COR-L47 (cell line): Measurements from ENCODE around the gene NLRC5.

Experiments used
- DNase-seq: peaks from one replicate; lab custom pipeline; 2025; lab: John Stamatoyannopoulos, UW

NLRC5 gene

DNA sequence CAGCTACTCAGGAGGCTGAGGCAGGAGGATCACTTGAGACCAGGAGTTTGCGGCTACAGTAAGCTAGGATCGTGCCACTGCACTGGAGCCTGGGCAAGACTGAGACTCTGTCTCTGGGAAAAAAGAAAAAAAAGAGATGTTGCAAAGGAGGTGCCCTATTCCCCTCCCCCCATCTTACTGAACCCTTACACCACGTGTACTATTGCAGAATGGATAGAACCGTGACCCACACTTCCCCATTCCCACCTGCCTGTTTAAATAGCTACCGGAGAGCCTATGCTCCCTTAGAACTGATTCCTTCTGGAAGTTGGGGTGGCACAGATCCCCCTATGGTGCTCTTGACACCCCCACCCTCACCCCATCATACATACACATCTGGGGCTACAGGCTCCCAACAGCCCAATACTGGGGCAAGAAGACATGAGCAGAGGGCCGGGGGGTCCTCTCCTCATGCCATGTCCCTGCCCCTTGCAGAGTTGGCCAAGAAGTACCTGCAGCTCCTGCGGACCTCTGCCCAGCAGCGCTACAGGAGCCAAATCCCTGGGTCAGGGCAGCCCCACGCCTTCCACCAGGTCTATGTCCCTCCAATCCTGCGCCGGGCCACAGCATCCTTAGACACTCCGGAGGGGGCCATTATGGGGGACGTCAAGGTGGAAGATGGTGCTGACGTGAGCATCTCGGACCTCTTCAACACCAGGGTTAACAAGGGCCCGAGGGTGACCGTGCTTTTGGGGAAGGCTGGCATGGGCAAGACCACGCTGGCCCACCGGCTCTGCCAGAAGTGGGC, 35.7 kb downstream of the NLRC5 start:
- DNase-seq: no peak

DNA sequence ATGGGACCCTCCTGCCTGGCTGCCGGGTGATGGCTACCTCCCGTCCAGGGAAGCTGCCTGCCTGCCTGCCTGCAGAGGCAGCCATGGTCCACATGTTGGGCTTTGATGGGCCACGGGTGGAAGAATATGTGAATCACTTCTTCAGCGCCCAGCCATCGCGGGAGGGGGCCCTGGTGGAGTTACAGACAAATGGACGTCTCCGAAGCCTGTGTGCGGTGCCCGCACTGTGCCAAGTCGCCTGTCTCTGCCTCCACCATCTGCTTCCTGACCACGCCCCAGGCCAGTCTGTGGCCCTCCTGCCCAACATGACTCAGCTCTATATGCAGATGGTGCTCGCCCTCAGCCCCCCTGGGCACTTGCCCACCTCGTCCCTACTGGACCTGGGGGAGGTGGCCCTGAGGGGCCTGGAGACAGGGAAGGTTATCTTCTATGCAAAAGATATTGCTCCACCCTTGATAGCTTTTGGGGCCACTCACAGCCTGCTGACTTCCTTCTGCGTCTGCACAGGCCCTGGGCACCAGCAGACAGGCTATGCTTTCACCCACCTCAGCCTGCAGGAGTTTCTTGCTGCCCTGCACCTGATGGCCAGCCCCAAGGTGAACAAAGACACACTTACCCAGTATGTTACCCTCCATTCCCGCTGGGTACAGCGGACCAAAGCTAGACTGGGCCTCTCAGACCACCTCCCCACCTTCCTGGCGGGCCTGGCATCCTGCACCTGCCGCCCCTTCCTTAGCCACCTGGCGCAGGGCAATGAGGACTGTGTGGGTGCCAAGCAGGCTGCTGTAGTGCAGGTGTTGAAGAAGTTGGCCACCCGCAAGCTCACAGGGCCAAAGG, 36.8 kb downstream of the NLRC5 start:
- DNase-seq: no peak

DNA sequence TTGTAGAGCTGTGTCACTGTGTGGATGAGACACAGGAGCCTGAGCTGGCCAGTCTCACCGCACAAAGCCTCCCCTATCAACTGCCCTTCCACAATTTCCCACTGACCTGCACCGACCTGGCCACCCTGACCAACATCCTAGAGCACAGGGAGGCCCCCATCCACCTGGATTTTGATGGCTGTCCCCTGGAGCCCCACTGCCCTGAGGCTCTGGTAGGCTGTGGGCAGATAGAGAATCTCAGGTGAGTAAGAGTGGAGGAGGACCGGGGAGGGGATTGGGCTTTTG, 37.4 kb downstream of the NLRC5 start:
- DNase-seq: no peak

DNA sequence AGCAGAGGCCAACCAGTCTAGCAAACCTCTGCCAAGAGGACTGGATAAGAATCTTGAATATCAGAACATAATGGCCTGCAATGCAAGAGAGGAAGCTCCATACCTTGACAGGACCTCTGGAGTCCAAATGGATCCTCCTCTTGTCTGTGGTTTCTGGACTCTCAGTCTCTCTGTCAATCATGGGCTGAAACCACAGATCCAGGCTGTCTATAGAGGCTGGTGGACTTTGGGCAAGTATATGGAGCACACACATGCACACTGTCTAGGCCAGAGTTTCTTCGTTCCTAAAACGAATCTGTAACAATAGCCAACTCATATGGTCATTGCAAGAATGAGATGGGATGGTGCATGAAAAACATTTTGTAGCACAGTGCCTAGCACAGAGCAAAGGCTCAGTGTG, 37.7 kb downstream of the NLRC5 start:
- no peak for DNase-seq

DNA sequence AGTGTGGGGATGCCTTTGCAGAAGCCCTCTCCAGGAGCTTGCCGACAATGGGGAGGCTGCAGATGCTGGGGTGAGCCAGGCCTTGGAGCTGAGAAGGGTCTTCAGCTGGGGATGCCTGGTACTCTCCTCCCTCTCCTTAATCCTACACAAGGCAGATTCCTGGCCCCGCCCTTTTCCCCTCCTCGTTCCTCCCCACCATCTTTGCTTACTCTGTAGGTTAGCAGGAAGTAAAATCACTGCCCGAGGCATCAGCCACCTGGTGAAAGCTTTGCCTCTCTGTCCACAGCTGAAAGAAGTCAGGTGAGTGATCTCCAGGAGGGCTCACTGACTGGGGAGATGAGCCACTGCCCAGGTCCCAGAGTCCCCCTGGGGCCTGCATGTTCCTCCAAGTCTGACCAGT, 38.7 kb downstream of the NLRC5 start:
- no peak for DNase-seq

DNA sequence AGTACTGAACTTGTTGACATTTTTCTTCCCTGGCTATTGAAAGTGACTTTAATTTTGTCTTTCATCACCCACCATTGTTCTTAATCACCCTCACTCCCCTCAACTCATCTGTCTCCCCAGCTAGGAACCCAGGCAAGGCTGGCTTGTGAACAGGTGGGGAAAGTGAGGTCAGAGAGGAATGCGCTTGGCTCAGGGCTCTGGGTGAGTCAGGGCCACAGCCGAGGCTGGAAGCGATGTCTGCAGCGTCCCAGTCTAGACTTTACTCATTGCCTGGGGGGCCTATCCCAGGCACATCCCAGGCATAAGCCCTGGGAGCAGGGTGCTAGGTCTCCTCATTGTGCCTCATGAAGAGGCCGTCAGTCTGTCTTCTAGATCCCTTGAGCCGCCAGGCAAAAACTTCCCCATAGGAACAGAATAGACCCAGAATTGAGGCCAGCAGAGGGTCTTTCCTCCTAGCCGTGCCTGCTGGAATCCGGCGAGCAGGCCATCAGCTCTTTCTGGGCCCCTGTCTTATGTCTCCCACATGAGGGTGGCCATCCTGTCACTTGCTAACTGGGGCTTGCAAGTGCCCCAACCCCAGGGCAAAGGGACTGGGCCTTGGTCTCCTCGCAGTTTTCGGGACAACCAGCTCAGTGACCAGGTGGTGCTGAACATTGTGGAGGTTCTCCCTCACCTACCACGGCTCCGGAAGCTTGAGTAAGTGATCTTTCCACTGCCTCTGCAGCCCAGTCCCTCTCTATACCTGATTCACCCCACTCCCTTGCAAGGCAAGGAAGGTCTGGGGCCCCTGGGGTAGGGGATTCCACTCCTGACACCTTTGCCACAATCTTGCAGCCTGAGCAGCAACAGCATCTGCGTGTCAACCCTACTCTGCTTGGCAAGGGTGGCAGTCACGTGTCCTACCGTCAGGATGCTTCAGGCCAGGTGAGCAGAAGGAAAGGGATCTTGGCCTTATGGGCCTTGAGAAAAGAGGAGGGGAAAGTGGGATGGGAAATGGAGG, 40.1 kb downstream of the NLRC5 start:
- no peak for DNase-seq

DNA sequence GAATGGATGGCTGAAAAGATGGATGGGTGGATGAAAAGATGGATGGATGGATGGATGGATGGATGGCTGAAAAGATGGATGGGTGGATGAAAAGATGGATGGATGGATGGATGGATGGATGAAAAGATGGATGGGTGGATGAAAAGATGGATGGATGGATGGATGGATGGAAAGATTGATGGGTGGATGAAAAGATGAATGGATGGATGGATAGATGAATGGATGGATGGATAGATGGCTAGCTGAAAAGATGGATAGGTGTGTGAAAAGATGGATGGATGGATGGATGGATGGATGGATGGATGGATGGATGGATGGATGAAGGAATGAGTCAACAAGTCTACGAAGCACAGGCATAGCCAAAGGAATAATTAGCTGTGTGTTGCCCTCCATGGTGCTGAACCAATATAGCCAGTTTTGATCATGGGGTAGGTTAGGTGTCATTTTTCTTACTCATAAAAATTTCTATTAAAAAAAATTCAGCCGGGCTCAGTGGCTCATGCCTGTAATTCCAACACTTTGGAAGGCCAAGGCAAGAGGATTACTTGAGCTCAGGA, 41.1 kb downstream of the NLRC5 start:
- no peak for DNase-seq

DNA sequence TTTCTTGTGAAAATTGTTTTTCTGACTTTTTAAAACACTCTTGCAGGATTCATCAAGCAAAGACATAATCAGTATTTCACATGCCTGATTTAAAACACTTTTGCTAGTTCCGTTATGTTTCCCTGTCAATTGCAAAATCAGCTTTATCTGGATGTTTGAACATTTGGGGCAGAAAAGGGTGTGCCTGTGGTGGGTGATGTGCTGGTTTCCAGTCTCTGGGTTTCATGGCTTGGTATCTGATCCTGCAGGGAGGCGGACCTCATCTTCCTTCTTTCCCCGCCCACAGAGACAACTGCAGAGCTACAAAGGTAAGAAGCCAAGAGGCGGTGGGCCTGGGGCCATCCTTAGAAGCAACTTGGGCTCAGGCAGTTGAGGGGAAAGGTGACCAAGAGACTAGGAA, 41.8 kb downstream of the NLRC5 start:
- no peak for DNase-seq

DNA sequence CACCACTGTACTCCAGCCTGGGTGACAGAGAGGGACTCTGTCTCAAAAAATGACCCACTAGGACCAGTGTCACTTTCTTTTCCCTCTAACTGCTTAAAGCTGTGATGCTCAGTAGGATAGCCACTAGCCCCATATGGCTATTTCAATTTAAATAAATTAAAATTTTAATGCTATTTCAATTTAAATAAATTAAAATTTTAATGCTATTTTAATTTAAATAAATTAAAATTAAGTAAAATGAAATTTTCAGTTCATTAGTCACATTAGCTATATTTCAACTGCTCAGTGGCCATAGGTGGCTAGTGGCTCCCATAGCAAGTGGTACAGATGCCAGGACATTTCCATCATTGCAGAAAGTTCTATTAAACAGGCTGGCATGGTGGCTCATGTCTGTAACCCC, 43.0 kb downstream of the NLRC5 start:
- no peak for DNase-seq

DNA sequence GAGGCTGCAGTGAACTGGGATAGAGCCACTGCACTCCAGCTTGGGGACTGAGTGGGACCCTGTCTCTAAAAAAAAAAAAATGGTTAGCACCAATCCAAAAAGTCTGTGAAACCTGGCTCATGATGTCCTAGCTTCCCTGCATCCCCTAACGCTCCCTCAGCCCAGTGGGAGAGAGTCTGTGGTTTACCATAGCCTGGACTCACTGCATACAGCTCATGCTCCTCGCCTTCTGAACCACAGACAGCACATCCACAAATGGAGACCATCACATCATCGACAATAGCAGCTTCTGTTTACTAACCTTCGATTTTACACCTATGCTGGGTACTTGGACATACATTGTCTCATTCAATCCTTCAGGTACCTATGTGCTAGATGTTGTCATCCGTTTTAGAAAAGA, 43.6 kb downstream of the NLRC5 start:
- no peak for DNase-seq

DNA sequence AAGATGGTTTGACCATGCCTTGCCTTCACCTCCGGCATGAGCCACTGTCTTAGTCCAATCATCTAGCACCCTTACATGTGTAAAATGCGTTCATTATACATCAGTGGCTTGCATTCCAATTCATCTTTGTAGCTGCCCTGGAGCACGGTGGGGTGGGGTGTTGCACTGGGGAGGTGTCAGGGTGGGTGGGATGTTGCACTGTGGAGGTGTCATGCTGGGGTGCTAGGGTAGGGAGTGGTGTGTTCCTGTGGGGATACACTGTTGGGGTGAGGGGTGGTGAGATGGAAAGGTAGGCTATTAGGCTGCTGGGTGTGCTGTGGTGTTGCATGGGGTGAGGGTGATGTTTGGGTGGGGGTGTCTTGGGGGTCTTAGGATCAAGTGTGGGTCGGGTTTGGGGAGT, 47.0 kb downstream of the NLRC5 start:
- DNase-seq: no peak

DNA sequence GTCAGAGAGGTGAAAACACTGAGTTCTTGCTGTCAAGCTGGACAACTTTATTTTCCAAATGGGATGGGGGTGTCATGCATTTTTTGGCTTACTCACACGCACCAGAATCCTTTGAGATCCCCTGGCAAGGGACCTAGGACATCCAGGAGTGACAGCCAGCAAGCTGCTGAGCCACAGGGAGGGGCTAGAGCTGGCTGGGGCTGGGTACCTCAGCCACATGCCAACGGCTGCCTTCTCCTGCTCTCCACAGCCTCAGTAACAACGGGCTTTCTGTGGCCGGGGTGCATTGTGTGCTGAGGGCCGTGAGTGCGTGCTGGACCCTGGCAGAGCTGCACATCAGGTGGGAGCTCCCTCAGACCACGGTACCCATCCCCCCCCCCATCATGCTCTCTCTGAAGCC, 47.6 kb downstream of the NLRC5 start:
- DNase-seq: no peak

DNA sequence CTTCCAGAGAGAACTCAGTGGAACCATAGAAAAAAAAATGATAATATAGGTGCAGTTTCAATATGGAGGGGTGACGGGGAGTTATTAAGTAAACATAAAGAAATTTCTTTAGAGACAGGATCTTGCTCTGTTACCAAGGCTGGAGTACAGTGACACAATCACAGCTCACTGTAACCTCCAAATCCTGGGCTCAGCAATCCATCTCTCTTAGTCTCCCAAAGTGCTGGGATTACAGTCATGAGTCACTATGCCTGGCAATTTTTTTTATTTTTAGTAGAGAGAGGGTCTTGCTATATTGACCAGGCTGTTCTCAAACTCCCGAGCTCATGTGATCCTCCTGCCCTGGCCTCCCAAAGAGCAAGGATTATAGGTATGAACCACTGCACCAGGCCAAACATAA, 48.8 kb downstream of the NLRC5 start:
- DNase-seq: no peak

DNA sequence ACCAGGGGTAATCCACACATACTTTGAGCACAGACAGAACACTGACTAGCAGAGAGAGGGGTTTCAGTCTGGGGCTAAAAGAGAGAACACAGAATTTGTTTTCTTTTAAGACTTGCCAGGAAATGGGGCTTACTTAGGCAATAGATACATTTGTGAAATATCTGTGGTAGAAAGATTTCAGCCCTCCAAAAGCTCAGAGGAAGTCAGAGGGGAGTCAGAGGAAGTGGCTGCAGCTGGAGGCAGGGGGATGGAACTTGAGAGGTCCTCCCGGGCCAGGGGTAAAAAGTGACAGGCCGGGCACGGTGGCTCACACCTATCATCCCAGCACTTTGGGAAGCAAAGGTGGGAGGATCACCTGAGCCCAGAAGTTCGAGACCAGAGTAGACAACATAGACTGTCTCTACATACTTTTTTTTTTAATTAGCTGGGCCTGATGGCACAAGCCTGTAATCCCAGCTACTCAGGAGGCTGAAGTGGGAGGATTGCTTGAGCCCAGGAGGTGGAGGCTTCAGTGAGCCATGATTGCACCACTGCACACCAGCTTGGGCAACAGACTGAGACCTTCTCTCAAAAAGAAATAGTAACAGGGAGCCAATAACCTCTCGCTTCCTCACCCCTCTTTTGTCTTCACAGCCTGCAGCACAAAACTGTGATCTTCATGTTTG, 49.9 kb downstream of the NLRC5 start:
- DNase-seq: no peak

DNA sequence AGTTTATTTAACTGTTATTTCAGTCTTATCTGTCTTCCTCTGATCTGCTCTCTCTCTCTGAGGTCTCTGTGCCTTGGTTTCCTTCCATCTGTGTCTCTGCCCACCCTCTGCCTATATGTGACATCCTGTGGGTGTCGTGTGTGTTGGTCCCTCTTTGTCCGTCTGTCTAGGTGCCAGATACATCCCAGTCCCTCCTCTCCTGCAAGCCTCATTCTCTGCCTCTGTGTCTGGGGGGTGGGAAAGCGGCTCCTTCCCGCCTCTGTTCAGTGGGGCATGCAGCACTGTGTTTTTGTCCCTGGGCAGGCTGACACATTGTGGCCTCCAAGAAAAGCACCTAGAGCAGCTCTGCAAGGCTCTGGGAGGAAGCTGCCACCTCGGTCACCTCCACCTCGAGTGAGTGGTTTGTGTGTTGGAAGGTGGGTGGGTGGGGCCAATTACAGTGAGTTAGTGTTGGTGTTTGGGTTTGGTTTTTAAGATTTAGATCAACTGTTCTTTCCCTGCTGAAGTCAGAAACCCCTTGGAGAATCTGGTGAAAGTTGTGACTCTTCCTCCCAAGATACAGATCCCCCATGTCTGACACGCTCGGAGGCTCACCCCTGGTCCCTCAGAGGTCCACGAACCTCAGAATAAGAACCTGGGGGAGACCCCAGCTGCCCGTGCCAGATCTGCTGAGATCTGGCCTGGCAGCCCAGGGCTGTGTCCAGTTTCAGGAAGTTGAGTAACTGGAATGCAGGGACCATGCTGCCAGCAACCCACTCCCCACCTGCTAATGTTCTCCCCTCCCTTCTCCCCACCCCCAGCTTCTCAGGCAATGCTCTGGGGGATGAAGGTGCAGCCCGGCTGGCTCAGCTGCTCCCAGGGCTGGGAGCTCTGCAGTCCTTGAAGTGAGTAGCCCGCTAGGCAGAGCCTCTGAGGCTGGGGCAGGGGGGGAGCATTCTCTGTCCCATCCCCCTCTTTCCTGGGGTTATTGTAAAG, 52.1 kb downstream of the NLRC5 start:
- DNase-seq: no peak

DNA sequence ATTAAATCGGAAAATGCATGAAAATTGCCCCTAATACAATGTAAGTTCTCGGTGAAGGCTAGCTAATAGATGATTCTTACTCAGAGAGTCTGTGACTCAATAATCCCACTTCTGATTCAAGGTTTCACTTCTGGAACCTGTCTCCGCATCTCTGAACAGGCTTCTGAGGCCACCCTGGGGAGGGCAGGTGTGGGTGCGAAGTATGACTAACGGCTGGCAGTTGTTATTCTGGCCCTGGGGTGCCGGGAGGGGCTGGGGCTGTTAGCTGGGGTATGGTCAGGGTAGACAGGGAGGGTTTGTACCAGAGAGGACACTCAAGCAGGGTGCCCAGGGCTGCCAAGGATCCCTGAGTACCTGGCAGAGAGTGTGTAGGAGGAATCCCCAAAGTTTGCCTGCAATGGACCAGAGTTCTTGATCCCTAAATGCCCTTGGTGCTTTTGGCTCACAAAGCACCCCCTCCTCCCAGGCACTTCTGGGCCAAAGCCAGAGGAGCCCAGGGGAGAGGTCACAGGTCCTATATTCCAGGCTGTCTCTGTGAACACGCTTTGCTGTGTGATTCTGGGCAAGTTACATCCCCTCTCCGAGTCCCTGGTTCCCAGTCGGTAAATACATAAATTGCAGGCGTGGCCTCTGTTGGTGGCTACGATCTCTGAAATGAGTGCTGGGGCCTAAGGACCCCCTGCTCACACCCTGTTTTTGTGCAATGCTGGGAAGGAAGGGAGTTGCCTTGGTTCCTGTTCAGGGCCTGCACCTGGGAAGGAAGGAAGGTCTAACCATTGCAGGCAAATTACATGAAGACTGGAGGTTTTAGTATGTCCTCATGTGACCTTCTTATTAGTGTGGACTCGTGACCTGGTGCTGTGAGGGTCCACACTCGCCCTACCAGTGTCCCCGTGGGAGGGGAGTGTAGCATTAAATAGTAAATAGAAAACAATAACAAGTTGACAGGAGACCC, 53.1 kb downstream of the NLRC5 start:
- no peak for DNase-seq

DNA sequence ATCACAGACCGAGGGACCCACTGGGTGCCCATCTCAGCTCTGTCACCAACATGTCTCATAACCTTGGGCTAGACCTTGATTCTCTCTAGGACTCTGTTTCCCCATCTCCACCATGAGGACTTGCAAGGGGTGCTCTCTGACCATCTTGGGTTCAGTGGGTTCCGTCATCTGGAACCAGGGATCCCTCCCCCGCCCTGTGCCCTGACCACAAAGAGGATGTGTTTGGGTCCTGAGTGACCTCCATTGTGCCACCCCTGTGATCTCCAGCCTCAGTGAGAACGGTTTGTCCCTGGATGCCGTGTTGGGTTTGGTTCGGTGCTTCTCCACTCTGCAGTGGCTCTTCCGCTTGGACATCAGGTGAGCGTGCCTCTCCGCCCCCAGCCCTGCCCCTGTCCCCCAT, 53.9 kb downstream of the NLRC5 start:
- DNase-seq: no peak

DNA sequence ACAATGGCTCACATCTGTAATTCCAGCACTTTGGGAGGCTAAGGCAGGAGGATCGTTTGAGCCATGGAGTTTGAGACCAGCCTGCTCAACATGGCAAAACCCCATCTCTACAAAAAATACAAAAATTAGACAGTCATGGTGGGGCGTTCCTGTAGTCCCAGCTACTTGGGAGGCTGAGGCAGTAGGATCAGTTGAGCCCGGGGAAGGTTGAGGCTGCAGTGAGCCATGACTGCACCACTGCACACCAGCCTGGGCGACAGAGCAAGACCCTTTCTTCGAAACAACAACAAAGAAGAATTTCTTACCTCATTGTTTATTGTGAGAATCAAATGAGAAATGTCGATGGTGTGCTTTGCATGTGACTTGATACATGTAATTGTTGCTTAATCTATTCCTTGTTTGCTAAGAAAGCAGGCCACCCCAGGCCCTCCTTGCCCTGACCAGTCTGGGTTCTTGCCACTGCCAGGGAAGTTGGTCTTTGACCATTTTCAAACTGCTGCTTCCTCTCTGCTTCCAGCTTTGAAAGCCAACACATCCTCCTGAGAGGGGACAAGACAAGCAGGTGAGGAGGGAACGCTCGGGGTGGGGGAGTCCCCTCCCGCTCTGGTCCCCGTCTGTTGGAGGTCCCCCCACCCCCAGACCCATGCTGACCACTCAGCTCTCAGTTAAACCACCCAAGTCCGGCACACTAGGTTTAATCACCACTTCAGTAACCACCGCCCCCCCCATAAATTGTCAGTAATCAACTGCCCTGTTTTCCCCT, 55.8 kb downstream of the NLRC5 start:
- DNase-seq: no peak
